DMS114 treated with DMSO at 0.1 percent for 48 hours (cell line): Measurements from ENCODE around the gene SHISAL2A.

Experiments
- DNase-seq: peaks from one replicate; lab custom pipeline; 2025; ENCODE audit not compliant: unreplicated experiment; lab: John Stamatoyannopoulos, UW

Gene SHISAL2A

GRCh38 chr1:52632732-52633290, at the start of gene SHISAL2A:
SHISAL2A (plus strand) TSS chr1:52633168; CDS start chr1:52633494, 326 bp downstream.
- no peak for DNase-seq

- DNase-seq = no peak
Observed at GRCh38 chr1:52585474-52585873, 47.5 kb upstream of the SHISAL2A start.

- no peak for DNase-seq
Observed at GRCh38 chr1:52588027-52588426, 44.9 kb upstream of the SHISAL2A start.

- no peak for DNase-seq
Observed at GRCh38 chr1:52588535-52588934, 44.4 kb upstream of the SHISAL2A start.

- DNase-seq = no peak
Observed at GRCh38 chr1:52590266-52590665, 42.7 kb upstream of the SHISAL2A start.

- DNase-seq = no peak
Observed at GRCh38 chr1:52592637-52593323, 40.2 kb upstream of the SHISAL2A start.

GRCh38 chr1:52593495-52593894, 39.5 kb upstream of the SHISAL2A start:
- no peak for DNase-seq

GRCh38 chr1:52595061-52595460, 37.9 kb upstream of the SHISAL2A start:
- DNase-seq = no peak

GRCh38 chr1:52597912-52598311, 35.1 kb upstream of the SHISAL2A start:
- DNase-seq = no peak

GRCh38 chr1:52598729-52599128, 34.2 kb upstream of the SHISAL2A start:
- DNase-seq = no peak

GRCh38 chr1:52599236-52599635, 33.7 kb upstream of the SHISAL2A start:
- no peak for DNase-seq

- no peak for DNase-seq
Observed at GRCh38 chr1:52600533-52601179, 32.3 kb upstream of the SHISAL2A start.

GRCh38 chr1:52601519-52601918, 31.4 kb upstream of the SHISAL2A start:
- DNase-seq = no peak

GRCh38 chr1:52601991-52602855, 30.7 kb upstream of the SHISAL2A start, which contains the start of gene GPX7:
GPX7 (plus strand) TSS chr1:52602371; CDS start chr1:52602410, 39 bp downstream.
- DNase-seq = no peak

- no peak for DNase-seq
Observed at GRCh38 chr1:52602856-52603600, 29.9 kb upstream of the SHISAL2A start.

GRCh38 chr1:52603630-52604029, 29.3 kb upstream of the SHISAL2A start:
- DNase-seq = no peak

GRCh38 chr1:52604063-52604770, 28.8 kb upstream of the SHISAL2A start:
- no peak for DNase-seq

- no peak for DNase-seq
Observed at GRCh38 chr1:52613636-52614373, 19.2 kb upstream of the SHISAL2A start.

GRCh38 chr1:52614671-52615070, 18.3 kb upstream of the SHISAL2A start:
- DNase-seq = no peak
